ENCODE data around the gene MALRD1.

GRCh38 chr10:19531324-19531723, 482.7 kb downstream of the MALRD1 start:
- TF ChIP-seq CTCF (IDR thresholded peaks at IDR 0.05) (no peak), POLR2A (IDR thresholded peaks at IDR 0.05) (no peak)

Data from right lobe of liver (tissue), 4 donors.